ENCODE data around the gene SURF2.
A peak's percentile ranks its signal among the peaks of the same experiment; 100 is the strongest.

SURF2 gene

GRCh38 chr9:133347985-133348717 lies 8.2 kb upstream of the SURF2 start, which contains the start of the genes MED22 and RPL7A:
Gene MED22 (minus strand): TSS chr9:133348131. CDS start chr9:133346662, 1,469 bp downstream.
Gene RPL7A (plus strand): TSS chr9:133348218. CDS start chr9:133348244, 26 bp downstream.
- Histone ChIP-seq H3K27ac (peak within 1 kb of the TSS; percentile 97), H3K4me3 (peak within 1 kb of the TSS; percentile 93), H3K36me3 (ENCODE audit: insufficient read depth, low read length) (peaks cover 78% of the 10 kb centered on the region), H3K9ac (ENCODE audit: insufficient read length) (peak within 1 kb of the TSS; percentile 98), H3K9me3 (ENCODE audit: low read depth, low read length) (no peaks in the 10 kb centered on the region)
- peak; percentile 42 for TF ChIP-seq FOXP2 (optimal IDR thresholded peaks at IDR 0.05; ENCODE audit: control extremely low read depth, extremely low read length, insufficient read depth)
- TF ChIP-seq EZH2 (IDR thresholded peaks at IDR 0.05): no peak
- TF ChIP-seq POLR2AphosphoS5 (IDR thresholded peaks at IDR 0.05; ENCODE audit: borderline replicate concordance, low read depth, low read length): peak; percentile 99
- DNase-seq (ENCODE audit: low read depth, low spot score): peak; percentile 93

GRCh38 chr9:133348718-133349573 lies 7.4 kb upstream of the SURF2 start:
- H3K4me3 ChIP-seq: peak overlapping the region; percentile 93
- peak overlapping the region; percentile 97 for H3K27ac ChIP-seq
- TF ChIP-seq POLR2AphosphoS5 (IDR thresholded peaks at IDR 0.05; ENCODE audit: borderline replicate concordance, low read depth, low read length) (no peak), FOXP2 (optimal IDR thresholded peaks at IDR 0.05; ENCODE audit: control extremely low read depth, extremely low read length, insufficient read depth) (no peak), EZH2 (IDR thresholded peaks at IDR 0.05) (no peak)
- DNase-seq (ENCODE audit: low read depth, low spot score): no peak
- peak overlapping the region; percentile 98 for H3K9ac ChIP-seq (ENCODE audit: insufficient read length)
- peaks cover 70% of the 10 kb centered on the region for H3K36me3 ChIP-seq (ENCODE audit: insufficient read depth, low read length)
- H3K9me3 ChIP-seq (ENCODE audit: low read depth, low read length): no peaks in the 10 kb centered on the region

- no peak; the same call in 1 of the 2 replicates for TF ChIP-seq POLR2AphosphoS5 (IDR thresholded peaks at IDR 0.05; ENCODE audit: borderline replicate concordance, low read depth, low read length)
- no peak for DNase-seq (ENCODE audit: low read depth, low spot score)
- Histone ChIP-seq H3K36me3 (ENCODE audit: insufficient read depth, low read length) (peaks cover 59% of the 10 kb centered on the region), H3K9me3 (ENCODE audit: low read depth, low read length) (no peaks in the 10 kb centered on the region), H3K27ac (peak overlapping the region; percentile 97), H3K4me3 (peak overlapping the region; percentile 93), H3K9ac (ENCODE audit: insufficient read length) (peak overlapping the region; percentile 98)
Observed at GRCh38 chr9:133349965-133350616, 6.3 kb upstream of the SURF2 start.

- no peak for DNase-seq (ENCODE audit: low read depth, low spot score)
- no peak overlapping the region for H3K4me3 ChIP-seq
- no peak for TF ChIP-seq FOXP2 (optimal IDR thresholded peaks at IDR 0.05; ENCODE audit: control extremely low read depth, extremely low read length, insufficient read depth)
- no peak for TF ChIP-seq EZH2 (IDR thresholded peaks at IDR 0.05)
- no peak for TF ChIP-seq POLR2AphosphoS5 (IDR thresholded peaks at IDR 0.05; ENCODE audit: borderline replicate concordance, low read depth, low read length)
- peaks cover 45% of the 10 kb centered on the region for H3K36me3 ChIP-seq (ENCODE audit: insufficient read depth, low read length)
- H3K9ac ChIP-seq (ENCODE audit: insufficient read length): no peak overlapping the region
- peak overlapping the region; percentile 97; the same call in 1 of the 2 replicates for H3K27ac ChIP-seq
- no peaks in the 10 kb centered on the region for H3K9me3 ChIP-seq (ENCODE audit: low read depth, low read length)
Observed at GRCh38 chr9:133351526-133351907, 4.8 kb upstream of the SURF2 start.

GRCh38 chr9:133351908-133352634 lies 4.3 kb upstream of the SURF2 start:
- DNase-seq (ENCODE audit: low read depth, low spot score): no peak
- Histone ChIP-seq H3K4me3 (no peak overlapping the region), H3K27ac (peak overlapping the region; percentile 53), H3K36me3 (ENCODE audit: insufficient read depth, low read length) (peaks cover 45% of the 10 kb centered on the region), H3K9me3 (ENCODE audit: low read depth, low read length) (no peaks in the 10 kb centered on the region), H3K9ac (ENCODE audit: insufficient read length) (no peak overlapping the region)
- TF ChIP-seq POLR2AphosphoS5 (IDR thresholded peaks at IDR 0.05; ENCODE audit: borderline replicate concordance, low read depth, low read length): peak; percentile 39; the same call in 1 of the 2 replicates
- TF ChIP-seq FOXP2 (optimal IDR thresholded peaks at IDR 0.05; ENCODE audit: control extremely low read depth, extremely low read length, insufficient read depth): no peak

- Histone ChIP-seq H3K9me3 (ENCODE audit: low read depth, low read length) (no peaks in the 10 kb centered on the region), H3K9ac (ENCODE audit: insufficient read length) (no peak overlapping the region), H3K27ac (peak overlapping the region; percentile 54), H3K4me3 (no peak overlapping the region), H3K36me3 (ENCODE audit: insufficient read depth, low read length) (peaks cover 45% of the 10 kb centered on the region)
- TF ChIP-seq EZH2 (IDR thresholded peaks at IDR 0.05): no peak
- TF ChIP-seq POLR2AphosphoS5 (IDR thresholded peaks at IDR 0.05; ENCODE audit: borderline replicate concordance, low read depth, low read length): no peak; the same call in none of the 2 replicates
- TF ChIP-seq FOXP2 (optimal IDR thresholded peaks at IDR 0.05; ENCODE audit: control extremely low read depth, extremely low read length, insufficient read depth): no peak
- no peak for DNase-seq (ENCODE audit: low read depth, low spot score)
Observed at GRCh38 chr9:133352635-133353340, 3.6 kb upstream of the SURF2 start.

- H3K9ac ChIP-seq (ENCODE audit: insufficient read length): no peak overlapping the region
- DNase-seq (ENCODE audit: low read depth, low spot score): no peak
- H3K4me3 ChIP-seq: no peak overlapping the region
- TF ChIP-seq EZH2 (IDR thresholded peaks at IDR 0.05): no peak
- no peak for TF ChIP-seq FOXP2 (optimal IDR thresholded peaks at IDR 0.05; ENCODE audit: control extremely low read depth, extremely low read length, insufficient read depth)
- TF ChIP-seq POLR2AphosphoS5 (IDR thresholded peaks at IDR 0.05; ENCODE audit: borderline replicate concordance, low read depth, low read length): no peak; the same call in 1 of the 2 replicates
- H3K27ac ChIP-seq: peak overlapping the region; percentile 54
- H3K36me3 ChIP-seq (ENCODE audit: insufficient read depth, low read length): peaks cover 44% of the 10 kb centered on the region
- H3K9me3 ChIP-seq (ENCODE audit: low read depth, low read length): no peaks in the 10 kb centered on the region
Observed at GRCh38 chr9:133353548-133353947, 2.8 kb upstream of the SURF2 start.
